ENCODE measurements around the gene OR1F1.

Gene OR1F1

DNA sequence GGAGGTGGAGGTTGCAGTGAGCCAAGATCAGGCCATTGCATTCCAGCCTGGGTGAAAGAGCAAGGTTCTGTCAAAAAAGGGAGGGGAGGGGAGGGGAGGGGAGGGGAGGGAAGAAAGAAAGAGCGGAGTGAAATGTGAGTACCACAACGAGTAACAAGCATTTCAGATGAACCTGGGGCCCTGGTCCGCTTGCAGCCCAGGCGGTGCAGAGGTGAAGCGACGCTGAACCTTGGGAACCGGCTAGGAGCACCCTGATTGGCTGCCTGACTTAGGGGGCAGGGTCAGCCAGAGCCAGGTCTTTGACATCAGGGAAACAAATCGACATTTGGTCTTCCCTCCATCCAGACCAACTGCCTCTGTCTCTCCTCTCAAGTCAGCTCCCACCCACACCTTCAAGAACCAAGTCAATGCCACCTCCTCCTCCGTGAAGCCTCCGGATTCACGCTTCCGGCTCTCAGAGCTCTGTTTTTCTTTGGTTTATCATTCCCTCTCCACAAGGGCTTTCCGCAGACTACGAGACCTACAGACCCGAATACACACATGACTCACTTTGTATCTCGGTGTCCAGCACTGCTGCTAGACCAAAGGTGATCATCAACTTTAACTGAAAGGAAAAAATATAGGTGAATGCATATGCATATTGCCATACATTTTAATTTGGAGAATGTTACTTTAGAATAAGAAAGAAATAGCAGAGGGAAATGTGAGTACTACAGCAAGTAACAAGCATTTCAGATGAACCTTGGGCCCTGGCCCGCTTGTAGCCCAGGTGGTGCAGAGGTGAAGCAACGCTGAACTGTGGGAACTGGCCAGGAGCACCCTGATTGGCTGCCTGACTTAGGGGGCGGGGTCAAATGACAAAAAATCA lies 19.3 kb downstream of the OR1F1 start:
- no peak for DNase-seq

DNA sequence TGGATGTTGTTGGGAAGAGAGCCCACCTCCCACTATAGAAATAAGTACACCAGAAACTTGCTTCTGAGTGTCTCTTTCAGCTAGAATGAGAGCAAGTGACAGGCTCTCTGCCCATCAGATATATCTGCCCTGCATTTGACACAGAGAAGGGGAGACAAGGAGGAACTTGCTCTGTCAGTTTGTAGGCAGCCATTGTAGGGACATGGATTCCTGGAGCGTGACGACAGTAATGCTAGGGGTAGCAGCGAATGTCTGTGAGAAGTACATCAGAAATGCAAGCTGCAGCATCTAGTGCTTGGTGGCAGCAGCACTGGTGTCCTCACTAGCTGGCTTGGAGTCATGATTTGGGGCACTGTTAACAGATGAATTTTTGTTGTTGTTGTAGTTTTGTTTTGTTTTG lies 24.0 kb downstream of the OR1F1 start:
- no peak for DNase-seq

- DNase-seq, result no peak
Measured at GRCh38 chr16:3212567-3212966, 24.6 kb downstream of the OR1F1 start.

GRCh38 chr16:3214904-3215600 lies 27.0 kb downstream of the OR1F1 start:
- no peak for DNase-seq

GRCh38 chr16:3215601-3216262 lies 27.7 kb downstream of the OR1F1 start:
- DNase-seq, result no peak

- DNase-seq, result no peak
Measured at GRCh38 chr16:3216263-3216640, 28.2 kb downstream of the OR1F1 start.

DNA sequence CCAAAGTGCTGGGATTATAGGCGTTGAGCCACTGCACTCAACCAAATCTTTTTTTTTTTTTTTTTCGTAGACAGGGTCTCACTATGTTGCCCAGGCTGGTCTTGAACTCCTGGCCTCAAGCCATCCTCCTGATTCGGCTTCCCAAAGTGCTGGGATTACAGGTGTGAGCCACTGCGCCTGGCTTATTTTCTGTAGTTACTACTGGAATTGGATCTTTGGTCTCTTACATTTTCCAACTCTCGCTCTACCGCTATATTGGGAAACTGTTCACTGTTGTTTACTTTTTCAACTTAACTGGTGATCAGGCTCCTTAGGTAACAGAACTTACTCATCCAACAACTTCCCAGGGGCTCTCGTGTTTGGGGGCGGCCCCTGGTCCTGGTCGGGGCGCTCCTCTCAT lies 32.8 kb downstream of the OR1F1 start:
- no peak for DNase-seq

DNA sequence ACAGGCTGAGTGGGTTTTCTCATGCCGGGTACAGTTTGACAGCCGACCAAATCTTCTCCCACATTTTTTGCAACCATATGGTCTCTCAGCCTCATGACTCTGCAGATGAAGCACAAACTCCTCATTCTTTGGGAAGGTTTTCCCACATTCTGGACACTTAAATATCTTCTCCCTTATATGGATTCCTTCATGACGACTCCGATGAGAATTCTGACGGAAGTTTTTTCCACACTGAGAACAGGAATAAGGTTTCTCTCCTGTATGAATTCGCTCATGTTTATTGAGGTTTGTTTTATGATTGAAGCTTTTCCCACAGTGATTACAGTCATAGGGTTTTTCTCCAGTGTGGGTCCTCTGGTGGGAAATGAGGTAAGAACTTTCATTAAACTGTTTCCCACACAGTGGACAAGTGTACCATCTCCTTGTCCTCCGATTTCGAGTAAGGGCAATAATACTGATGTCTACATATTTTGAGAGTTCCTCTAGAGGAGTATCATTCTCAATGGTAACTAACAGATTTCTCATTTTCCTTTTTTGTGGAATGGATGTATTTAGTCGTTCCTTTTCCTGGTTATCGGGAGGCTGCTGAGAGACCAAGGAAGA lies 36.0 kb downstream of the OR1F1 start:
- no peak for DNase-seq

DNA sequence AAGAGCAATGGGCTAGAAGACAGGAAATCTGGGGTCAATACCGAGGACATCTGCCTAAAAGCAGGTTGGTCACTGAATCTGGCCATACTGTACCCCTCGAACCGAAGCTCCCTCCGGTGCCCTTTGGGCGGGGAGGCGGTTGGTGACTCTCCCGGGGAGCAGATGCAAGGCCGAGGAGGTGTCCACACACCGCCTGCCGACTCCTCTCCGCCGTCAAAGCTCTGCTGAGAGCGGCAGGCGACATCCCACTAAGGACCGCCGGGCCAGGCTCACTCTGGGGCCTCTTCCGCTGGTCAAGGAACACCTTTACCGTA lies 46.5 kb downstream of the OR1F1 start:
- no peak for DNase-seq

DNA sequence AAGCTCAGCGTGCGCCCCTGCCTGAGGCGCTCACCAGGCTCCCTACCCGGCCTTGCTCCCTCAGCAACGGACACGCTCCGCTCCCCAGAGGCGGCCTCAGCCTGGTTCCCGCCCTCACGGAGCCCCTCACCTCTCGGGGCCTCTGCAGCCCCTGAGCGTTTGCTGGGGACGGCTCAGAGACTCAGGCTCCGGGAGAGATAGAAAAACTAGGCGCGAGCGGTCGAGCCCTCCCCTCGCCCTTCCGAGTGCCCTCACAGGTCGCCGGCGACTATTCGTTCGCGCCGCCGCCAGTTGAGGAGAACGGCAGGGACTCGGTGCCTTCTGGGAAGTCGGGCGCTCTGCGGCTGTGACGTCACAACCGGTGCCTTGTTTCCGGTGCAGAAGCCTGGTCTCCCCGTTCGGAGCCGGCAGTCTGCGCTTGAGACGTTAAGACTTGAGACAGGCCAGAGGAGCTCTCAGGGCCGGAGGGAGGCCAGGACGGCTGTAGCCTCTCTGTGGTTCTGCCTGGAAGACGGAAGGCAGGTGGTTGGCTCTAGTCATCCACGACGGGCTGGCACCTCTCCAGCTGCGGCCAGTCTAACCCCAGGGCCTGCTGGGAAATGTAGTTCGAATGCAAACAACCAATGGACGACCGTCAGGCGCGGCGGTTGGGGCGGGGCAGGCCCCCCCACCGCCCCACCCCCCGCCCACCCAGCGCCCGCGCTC lies 47.0 kb downstream of the OR1F1 start, which contains the start of gene ZNF200:
TSS of gene ZNF200 (minus strand) at position 302 of the 705 bp plus-strand sequence. CDS start 1,403 bp downstream, outside the sequence.
- peak; percentile 97 for DNase-seq

GRCh38 chr16:3235856-3236669 lies 48.1 kb downstream of the OR1F1 start:
- peak; percentile 52 for DNase-seq

DNA sequence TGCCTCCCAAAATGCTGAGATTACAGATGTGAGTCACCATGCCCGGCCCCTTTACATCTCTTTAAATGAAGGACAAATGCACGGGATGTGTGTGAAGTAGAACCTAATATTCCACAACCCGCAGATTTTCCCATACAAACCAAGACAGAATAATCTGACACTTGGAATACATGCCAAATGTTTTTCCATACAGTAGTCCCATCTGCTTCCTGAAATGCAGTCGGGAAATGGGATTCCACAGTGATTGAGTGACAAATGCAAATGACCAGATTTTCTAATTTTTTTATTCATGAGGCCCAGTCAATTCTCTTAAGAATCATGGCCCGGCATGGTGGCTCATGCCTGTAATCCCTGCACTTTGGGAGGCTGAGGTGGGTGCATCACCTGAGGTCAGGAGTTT lies 53.8 kb downstream of the OR1F1 start:
- DNase-seq, result no peak

DNA sequence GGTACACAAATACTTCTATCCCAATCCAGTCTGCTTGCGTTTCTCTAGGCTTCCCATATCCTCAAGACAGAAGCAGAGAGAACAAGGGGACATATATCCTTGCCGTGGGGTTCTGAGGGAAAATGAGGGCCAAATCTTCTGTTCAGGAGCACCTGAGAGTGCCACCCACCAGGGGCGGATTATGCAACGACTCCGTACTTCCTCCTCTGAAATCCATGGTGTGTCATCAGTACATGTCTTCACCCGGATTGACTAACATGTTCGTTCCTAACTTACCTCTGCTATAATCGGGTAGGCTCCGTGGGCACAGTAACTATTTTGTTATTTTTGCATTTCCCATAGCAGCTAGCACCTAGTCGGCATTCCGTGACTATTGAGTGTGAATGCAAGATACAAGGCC lies 54.7 kb downstream of the OR1F1 start:
- DNase-seq, result peak; percentile 40

DNA sequence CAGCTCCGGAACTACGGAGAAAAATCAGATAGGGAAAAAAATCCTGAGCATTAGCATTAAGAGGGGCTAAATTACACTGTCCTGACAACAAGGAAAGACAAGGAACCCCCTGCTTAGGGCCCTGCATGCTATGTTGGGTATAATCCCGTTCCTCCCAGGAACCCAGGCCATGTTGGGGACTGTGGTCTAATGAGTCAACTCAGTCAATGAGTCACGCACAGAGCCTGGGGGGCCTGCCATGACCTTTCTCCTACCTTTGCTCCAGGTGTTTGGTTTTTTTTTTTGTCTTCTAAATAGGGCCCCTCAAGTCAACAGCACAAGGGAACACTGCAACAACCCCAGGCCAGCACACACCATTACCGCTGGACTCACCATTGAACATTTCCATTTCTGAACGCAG lies 55.9 kb downstream of the OR1F1 start:
- DNase-seq, result peak; percentile 49

DNA sequence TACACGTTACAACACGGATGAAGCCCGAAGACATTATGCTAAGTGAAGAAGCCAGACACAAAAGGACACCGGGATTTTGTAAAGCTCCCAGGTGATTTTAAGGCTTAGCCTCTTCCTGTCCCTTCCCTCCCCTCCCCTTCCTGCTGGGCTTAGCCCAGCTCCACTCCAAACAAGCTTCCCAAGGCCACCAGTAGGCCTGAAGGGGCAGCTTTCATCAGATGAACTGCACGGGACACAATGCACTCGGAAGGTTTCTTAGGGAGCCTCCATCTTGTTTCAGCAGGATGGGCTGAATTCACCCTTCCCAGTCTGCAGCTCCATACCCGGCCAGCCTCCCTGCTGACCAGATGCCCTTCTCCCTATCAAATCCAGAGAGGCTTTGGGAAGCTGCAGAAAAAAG lies 58.0 kb downstream of the OR1F1 start:
- DNase-seq, result peak; percentile 30

GRCh38 chr16:3246876-3247275 lies 58.9 kb downstream of the OR1F1 start:
- peak; percentile 44 for DNase-seq

DNA sequence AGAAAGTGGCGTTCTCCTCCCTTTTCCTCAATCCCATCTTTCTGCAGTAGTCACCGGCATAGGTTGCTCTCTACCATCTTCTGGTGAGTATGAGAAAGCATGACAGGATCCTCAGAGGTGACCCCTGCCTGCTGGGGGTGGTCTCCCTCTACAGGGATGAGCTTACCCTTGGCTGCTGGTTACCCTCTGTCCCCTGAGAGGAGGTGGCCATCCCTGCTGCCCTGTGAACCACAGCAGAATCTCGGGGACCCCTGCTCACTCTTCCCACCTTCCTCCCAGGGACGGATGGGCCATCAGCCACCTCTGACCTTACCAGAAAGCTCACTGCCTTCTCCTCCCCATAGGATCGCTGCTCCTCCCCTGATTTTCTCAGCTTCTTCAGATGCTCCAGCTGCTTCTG lies 60.6 kb downstream of the OR1F1 start:
- DNase-seq, result no peak

GRCh38 chr16:3249020-3249419 lies 61.0 kb downstream of the OR1F1 start:
- DNase-seq, result no peak

DNA sequence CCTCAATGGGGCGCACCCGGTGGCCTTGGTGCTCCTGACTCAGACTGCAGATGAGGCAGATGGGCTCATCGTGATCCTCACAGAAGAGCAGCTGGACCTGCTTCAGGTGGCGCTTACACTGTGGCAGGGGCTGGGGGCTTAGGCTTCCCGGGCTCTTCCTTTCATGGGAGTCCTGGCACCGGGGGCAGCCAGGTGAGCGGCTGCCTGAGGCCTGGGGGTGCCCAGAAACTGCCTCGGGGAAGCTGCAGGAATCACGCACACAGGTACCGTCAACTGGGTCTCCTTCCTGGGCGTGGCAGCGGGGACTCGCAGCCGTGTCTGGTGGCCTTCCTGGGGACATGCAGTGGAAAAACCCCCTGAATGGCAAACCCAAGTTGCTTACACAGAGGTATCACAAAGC lies 61.4 kb downstream of the OR1F1 start:
- DNase-seq, result no peak

DNA sequence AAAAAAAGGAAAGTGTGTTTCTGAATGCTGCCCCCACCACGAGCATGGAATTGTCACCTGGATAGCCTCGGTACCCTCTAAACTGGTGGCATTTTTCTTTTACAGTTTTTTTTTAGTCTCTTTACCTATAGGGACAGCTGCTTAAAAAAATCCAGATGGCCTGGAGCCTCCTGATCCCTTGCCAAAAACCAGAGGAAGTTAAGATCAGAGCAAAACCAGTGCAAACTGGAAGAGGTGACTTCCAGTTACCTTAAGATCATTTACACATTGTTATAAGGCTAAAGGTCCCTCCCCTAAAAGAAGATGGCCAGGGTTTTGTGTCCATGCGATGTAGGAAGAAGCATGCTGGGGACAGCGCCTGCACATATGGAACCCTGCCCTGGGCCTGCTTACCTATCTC lies 65.0 kb downstream of the OR1F1 start:
- no peak for DNase-seq

- no peak for DNase-seq
Measured at GRCh38 chr16:3254309-3254708, 66.3 kb downstream of the OR1F1 start.

Measured in activated CD8-positive, alpha-beta memory T cell treated with anti-CD3 and anti-CD28 coated beads, Interleukin-2, amount 50 U/mL, for 48 hours (primary cell).